ENCODE data around the gene MIS18BP1.

Gene MIS18BP1

DNA sequence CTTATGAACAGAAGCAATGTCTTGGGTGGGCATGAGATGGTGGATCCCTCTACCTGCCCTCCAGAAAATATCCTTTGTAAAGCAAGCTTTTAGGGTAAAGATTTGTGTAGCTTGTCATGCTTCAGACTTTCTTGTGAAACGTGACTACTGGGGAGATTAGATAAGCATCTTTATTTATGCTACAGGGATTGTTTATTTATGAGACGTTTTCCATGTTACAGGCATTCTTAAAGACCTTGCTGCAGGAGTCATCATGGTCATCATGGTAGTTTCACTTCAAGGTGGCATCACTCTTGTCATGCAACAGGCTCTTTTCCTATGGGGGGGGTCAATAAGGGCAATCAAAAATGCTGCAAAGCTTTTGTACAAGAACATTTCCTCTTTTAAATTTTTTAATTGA is 8.2 kb upstream of the MIS18BP1 start:
- H2AFZ ChIP-seq (ENCODE audit: low read length) = no peak overlapping the region
- no peaks in the 10 kb centered on the region for H3K36me3 ChIP-seq (replicated peaks; ENCODE audit: insufficient read depth, low read length)
- no peak overlapping the region for H3K27ac ChIP-seq (ENCODE audit: low read length)
- no peaks in the 10 kb centered on the region for H3K9me2 ChIP-seq (replicated peaks; ENCODE audit: insufficient read depth, low read length)
- H3K4me1 ChIP-seq (ENCODE audit: low read length) = no peaks in the 10 kb centered on the region
- H4K20me1 ChIP-seq (ENCODE audit: insufficient read depth, low read length) = no peaks in the 10 kb centered on the region
- H3K27me3 ChIP-seq (replicated peaks; ENCODE audit: insufficient read depth, low read length) = no peaks in the 10 kb centered on the region
- H3K4me2 ChIP-seq (ENCODE audit: low read depth, low read length) = no peak overlapping the region
- H3K4me3 ChIP-seq (ENCODE audit: low read length) = no peak overlapping the region
- DNase-seq = no peak
- H3K9ac ChIP-seq (ENCODE audit: low read length) = no peak overlapping the region
- no peaks in the 10 kb centered on the region for H3F3A ChIP-seq (ENCODE audit: insufficient read depth, low read length)
- TF ChIP-seq EZH2 (optimal IDR thresholded peaks at IDR 0.05; ENCODE audit: low read depth, low read length) (no peak), EZH2phosphoT487 (IDR thresholded peaks at IDR 0.05; ENCODE audit: low read length) (no peak)
- no peaks in the 10 kb centered on the region for H3K79me2 ChIP-seq (ENCODE audit: low read length)
- no peaks in the 10 kb centered on the region for H3K9me3 ChIP-seq (replicated peaks; ENCODE audit: insufficient read depth, low read length)

DNA sequence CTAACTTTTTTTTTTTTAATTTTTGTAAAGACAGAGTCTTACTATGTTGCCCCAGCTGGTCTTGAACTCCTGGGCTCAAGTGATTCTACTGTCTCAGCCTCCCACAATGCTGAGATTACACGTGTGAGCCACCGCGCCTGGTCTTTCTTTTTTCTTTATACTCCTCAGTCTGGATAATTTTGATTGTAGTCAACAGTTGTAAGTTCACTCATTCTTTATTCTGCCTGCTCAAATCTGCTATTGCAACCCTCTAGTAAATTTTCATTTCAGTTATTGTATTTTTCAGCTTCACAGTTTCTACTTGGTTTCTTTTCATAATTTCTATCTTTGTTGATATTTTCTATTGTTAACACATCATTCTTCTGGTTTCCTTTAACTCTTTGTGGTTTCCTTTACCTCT is 5.8 kb upstream of the MIS18BP1 start:
- H3K9me2 ChIP-seq (replicated peaks; ENCODE audit: insufficient read depth, low read length) = no peaks in the 10 kb centered on the region
- no peaks in the 10 kb centered on the region for H3F3A ChIP-seq (ENCODE audit: insufficient read depth, low read length)

DNA sequence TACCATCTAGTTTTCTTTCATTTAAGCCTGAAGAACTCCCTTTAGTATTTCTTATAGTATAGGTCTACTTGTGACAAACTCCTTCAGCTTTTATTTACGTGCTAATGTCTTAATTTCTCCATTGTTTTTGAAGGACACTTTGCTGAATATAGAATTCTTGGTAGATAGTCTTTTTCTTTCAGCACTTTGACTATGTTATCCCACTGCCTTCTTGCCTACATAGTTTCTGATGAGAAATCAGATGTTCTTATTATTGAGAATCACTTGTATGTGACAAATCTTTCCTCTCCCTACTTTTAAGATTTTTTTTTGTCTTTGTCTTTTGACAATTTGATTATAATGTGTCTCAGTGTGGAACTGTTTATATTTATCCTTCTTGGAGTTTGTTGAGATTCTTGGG is 5.1 kb upstream of the MIS18BP1 start:
- H3K4me3 ChIP-seq (ENCODE audit: low read length) = no peak overlapping the region

More for the DNA sequence above, 5.8 kb upstream of the MIS18BP1 start:
- Histone ChIP-seq H3K9ac (ENCODE audit: low read length) (no peak overlapping the region), H3K4me2 (ENCODE audit: low read depth, low read length) (no peak overlapping the region), H3K9me3 (replicated peaks; ENCODE audit: insufficient read depth, low read length) (no peaks in the 10 kb centered on the region), H3K36me3 (replicated peaks; ENCODE audit: insufficient read depth, low read length) (no peaks in the 10 kb centered on the region), H3K27me3 (replicated peaks; ENCODE audit: insufficient read depth, low read length) (no peaks in the 10 kb centered on the region), H2AFZ (ENCODE audit: low read length) (no peak overlapping the region), H3K79me2 (ENCODE audit: low read length) (no peaks in the 10 kb centered on the region), H4K20me1 (ENCODE audit: insufficient read depth, low read length) (no peaks in the 10 kb centered on the region), H3K4me1 (ENCODE audit: low read length) (no peaks in the 10 kb centered on the region), H3K27ac (ENCODE audit: low read length) (no peak overlapping the region), H3K4me3 (ENCODE audit: low read length) (no peak overlapping the region)
- TF ChIP-seq EZH2phosphoT487 (IDR thresholded peaks at IDR 0.05; ENCODE audit: low read length) = no peak
- TF ChIP-seq, protein P1, sequence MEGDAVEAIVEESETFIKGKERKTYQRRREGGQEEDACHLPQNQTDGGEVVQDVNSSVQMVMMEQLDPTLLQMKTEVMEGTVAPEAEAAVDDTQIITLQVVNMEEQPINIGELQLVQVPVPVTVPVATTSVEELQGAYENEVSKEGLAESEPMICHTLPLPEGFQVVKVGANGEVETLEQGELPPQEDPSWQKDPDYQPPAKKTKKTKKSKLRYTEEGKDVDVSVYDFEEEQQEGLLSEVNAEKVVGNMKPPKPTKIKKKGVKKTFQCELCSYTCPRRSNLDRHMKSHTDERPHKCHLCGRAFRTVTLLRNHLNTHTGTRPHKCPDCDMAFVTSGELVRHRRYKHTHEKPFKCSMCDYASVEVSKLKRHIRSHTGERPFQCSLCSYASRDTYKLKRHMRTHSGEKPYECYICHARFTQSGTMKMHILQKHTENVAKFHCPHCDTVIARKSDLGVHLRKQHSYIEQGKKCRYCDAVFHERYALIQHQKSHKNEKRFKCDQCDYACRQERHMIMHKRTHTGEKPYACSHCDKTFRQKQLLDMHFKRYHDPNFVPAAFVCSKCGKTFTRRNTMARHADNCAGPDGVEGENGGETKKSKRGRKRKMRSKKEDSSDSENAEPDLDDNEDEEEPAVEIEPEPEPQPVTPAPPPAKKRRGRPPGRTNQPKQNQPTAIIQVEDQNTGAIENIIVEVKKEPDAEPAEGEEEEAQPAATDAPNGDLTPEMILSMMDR (IDR thresholded peaks at IDR 0.05; ENCODE audit: low read length) = no peak
- TF ChIP-seq EZH2 (optimal IDR thresholded peaks at IDR 0.05; ENCODE audit: low read depth, low read length) = no peak
- DNase-seq = no peak

DNA sequence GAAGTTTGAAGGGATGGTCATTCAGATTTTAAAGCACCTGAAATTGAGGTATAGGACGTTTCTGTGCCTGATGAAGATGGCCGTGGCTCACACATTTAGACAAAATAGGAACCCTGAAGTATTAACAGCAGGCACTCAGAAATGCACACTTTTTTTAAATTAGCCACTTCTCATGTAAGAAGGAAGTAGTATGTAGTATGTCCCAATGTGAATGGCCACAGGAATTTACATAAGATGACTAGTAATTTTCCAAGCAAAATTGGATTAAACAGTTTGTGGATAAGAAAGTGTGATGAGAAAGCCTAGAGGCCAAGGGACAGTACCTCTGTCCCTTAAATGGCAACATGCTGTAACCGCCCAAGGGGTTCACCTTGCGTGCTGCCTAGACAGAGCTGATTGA is 1.8 kb upstream of the MIS18BP1 start:
- no peak overlapping the region for H3K4me3 ChIP-seq (ENCODE audit: low read length)
- H3K4me2 ChIP-seq (ENCODE audit: low read depth, low read length) = no peak overlapping the region
- no peak overlapping the region for H2AFZ ChIP-seq (ENCODE audit: low read length)
- no peak overlapping the region for H3K27ac ChIP-seq (ENCODE audit: low read length)
- H3K36me3 ChIP-seq (replicated peaks; ENCODE audit: insufficient read depth, low read length) = no peaks in the 10 kb centered on the region
- H3K9ac ChIP-seq (ENCODE audit: low read length) = no peak overlapping the region
- DNase-seq = no peak
- peaks cover 30% of the 10 kb centered on the region for H3K79me2 ChIP-seq (ENCODE audit: low read length)
- TF ChIP-seq, protein P1 (IDR thresholded peaks at IDR 0.05; ENCODE audit: low read length) = no peak
- TF ChIP-seq EZH2phosphoT487 (IDR thresholded peaks at IDR 0.05; ENCODE audit: low read length) (no peak), EZH2 (optimal IDR thresholded peaks at IDR 0.05; ENCODE audit: low read depth, low read length) (no peak)
- peaks cover 7% of the 10 kb centered on the region; the same call in 1 of the 2 replicates for H3F3A ChIP-seq (ENCODE audit: insufficient read depth, low read length)
- H3K27me3 ChIP-seq (replicated peaks; ENCODE audit: insufficient read depth, low read length) = no peaks in the 10 kb centered on the region
- no peaks in the 10 kb centered on the region for H3K9me3 ChIP-seq (replicated peaks; ENCODE audit: insufficient read depth, low read length)
- H4K20me1 ChIP-seq (ENCODE audit: insufficient read depth, low read length) = no peaks in the 10 kb centered on the region
- H3K9me2 ChIP-seq (replicated peaks; ENCODE audit: insufficient read depth, low read length) = no peaks in the 10 kb centered on the region
- H3K4me1 ChIP-seq (ENCODE audit: low read length) = peaks cover 7% of the 10 kb centered on the region

More for the DNA sequence above, 5.1 kb upstream of the MIS18BP1 start:
- Histone ChIP-seq H3K79me2 (ENCODE audit: low read length) (no peaks in the 10 kb centered on the region), H3K27ac (ENCODE audit: low read length) (no peak overlapping the region), H3K9me2 (replicated peaks; ENCODE audit: insufficient read depth, low read length) (no peaks in the 10 kb centered on the region), H3K9ac (ENCODE audit: low read length) (no peak overlapping the region), H3K9me3 (replicated peaks; ENCODE audit: insufficient read depth, low read length) (no peaks in the 10 kb centered on the region), H3K4me2 (ENCODE audit: low read depth, low read length) (no peak overlapping the region), H3F3A (ENCODE audit: insufficient read depth, low read length) (no peaks in the 10 kb centered on the region), H4K20me1 (ENCODE audit: insufficient read depth, low read length) (no peaks in the 10 kb centered on the region), H3K4me1 (ENCODE audit: low read length) (no peaks in the 10 kb centered on the region), H3K27me3 (replicated peaks; ENCODE audit: insufficient read depth, low read length) (no peaks in the 10 kb centered on the region), H3K36me3 (replicated peaks; ENCODE audit: insufficient read depth, low read length) (no peaks in the 10 kb centered on the region), H2AFZ (ENCODE audit: low read length) (no peak overlapping the region)
- TF ChIP-seq EZH2 (optimal IDR thresholded peaks at IDR 0.05; ENCODE audit: low read depth, low read length) = no peak
- no peak for TF ChIP-seq EZH2phosphoT487 (IDR thresholded peaks at IDR 0.05; ENCODE audit: low read length)
- TF ChIP-seq, protein P1 (IDR thresholded peaks at IDR 0.05; ENCODE audit: low read length) = no peak
- DNase-seq = no peak
